ENCODE measurements around the gene RNF152.

RNF152 gene, protein sequence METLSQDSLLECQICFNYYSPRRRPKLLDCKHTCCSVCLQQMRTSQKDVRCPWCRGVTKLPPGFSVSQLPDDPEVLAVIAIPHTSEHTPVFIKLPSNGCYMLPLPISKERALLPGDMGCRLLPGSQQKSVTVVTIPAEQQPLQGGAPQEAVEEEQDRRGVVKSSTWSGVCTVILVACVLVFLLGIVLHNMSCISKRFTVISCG

DNA sequence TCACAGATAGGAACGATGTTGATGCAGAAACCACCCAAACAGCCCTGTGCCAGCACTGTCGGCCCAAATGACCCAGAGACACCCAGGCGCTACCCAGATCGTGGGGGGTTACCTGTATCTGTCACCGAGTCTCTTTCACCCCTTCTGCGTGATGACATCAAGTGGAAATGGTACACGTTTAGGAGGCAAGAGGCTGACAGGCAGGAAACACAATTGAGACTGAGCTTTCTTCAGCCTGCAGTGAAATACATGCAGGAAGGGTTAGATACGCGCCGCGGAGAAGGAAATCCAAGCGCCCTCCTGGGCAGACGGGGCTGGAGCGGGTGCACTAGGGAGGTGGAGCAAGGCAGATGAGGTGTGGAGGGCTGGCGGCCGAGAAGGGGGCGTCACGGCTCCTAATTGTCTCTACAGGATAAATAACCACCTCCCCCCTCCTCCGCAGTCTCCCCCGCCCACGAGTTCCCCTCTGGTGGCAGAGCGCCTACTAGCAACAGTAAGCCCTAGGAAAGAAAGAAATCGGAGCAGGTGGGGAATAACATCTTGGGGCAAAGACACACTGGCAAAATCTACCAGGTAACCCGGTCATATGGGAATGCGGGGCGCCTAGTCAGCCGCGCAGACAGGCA, at the start of gene RNF152:
TSS of gene RNF152 (minus strand) at position 325 of the 626 bp plus-strand sequence. CDS start 76,544 bp downstream, outside the sequence.
- TF ChIP-seq CTCF (IDR thresholded peaks at IDR 0.05; ENCODE audit: control insufficient read depth, extremely low read depth, insufficient read depth): no peak
- H3K4me3 ChIP-seq (ENCODE audit: low read depth, low read length): peak within 1 kb of the TSS; percentile 64
- no peak for DNase-seq (ENCODE audit: low read depth)

- no peak for DNase-seq (ENCODE audit: low read depth)
- no peak for TF ChIP-seq CTCF (IDR thresholded peaks at IDR 0.05; ENCODE audit: control insufficient read depth, extremely low read depth, insufficient read depth)
- H3K4me3 ChIP-seq (ENCODE audit: low read depth, low read length): no peak overlapping the region
Measured at GRCh38 chr18:61941948-61942471, 49.2 kb upstream of the RNF152 start.

- DNase-seq (ENCODE audit: low read depth): no peak
- TF ChIP-seq CTCF (IDR thresholded peaks at IDR 0.05; ENCODE audit: control insufficient read depth, extremely low read depth, insufficient read depth): no peak
- H3K4me3 ChIP-seq (ENCODE audit: low read depth, low read length): no peak overlapping the region
Measured at GRCh38 chr18:61939046-61939674, 46.4 kb upstream of the RNF152 start.

DNA sequence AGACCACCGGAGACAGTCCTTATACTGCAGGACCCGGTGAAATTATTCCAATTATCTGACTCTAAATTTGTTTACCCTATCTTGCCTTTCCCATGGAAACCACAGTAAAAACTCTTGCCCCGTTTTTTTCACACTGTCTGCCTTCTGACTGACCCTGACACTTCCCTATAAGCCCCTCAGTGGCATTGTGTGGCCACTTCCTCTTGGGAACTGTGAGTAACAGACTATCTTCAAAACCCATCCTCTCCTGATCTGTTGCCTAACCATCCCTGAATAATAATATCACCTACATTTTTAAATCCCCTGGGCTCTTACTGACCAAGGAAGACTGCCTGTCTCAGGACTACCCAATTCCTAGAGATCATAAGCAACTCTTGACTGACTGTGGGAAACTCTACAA, 42.6 kb upstream of the RNF152 start:
- TF ChIP-seq CTCF (IDR thresholded peaks at IDR 0.05; ENCODE audit: control insufficient read depth, extremely low read depth, insufficient read depth): no peak
- H3K4me3 ChIP-seq (ENCODE audit: low read depth, low read length): no peak overlapping the region
- no peak for DNase-seq (ENCODE audit: low read depth)

DNA sequence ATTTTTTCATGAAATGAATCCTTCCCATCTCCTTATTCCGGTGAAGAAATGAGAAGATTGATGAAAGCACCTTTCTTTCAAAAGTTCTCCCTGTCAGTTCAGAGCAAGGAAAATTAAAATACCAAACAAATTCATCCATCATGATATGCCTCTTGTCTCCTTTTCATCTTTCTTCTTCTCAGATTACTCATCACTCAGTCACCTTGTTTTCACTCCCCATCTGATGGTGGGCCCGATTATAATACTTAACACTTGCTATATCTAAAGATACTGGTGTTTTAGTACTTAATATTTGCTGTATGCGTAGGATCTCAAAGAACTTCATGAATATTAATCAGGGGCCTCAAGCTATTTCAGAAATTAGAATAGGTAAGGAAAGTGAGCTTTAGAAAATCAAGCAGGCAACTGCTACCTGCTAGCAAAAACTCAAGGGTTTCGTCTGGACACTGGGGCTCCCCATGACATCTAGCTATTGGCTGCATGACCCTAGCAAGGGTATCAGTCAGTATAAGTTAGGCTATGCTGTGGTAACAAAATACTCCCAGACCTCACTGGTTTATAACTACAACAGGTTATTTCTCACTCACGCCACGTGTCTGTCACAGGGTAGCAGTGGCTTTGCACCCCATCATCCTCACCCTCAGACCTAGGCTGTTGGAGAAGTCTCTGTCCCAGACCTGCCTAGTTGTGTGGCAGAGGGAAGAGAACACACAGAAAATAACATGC, 39.0 kb upstream of the RNF152 start:
- no peak overlapping the region for H3K4me3 ChIP-seq (ENCODE audit: low read depth, low read length)
- DNase-seq (ENCODE audit: low read depth): no peak
- no peak for TF ChIP-seq CTCF (IDR thresholded peaks at IDR 0.05; ENCODE audit: control insufficient read depth, extremely low read depth, insufficient read depth)

- DNase-seq (ENCODE audit: low read depth): no peak
- H3K4me3 ChIP-seq (ENCODE audit: low read depth, low read length): no peak overlapping the region
- no peak for TF ChIP-seq CTCF (IDR thresholded peaks at IDR 0.05; ENCODE audit: control insufficient read depth, extremely low read depth, insufficient read depth)
Measured at GRCh38 chr18:61929881-61930640, 37.3 kb upstream of the RNF152 start.
